BJ (cell line): ENCODE results near the gene PIWIL1. TPM values are rescaled to one million over a fixed set of nuclear protein-coding genes. Genes with fewer than 3 reads are reported as not detected.

Experiments used
- CTCF ChIA-PET: fragments of 350-600 bp; formaldehyde crosslinking; extraction: SDS; loops from one replicate; lab custom pipeline; 2021; ENCODE audit warnings: antibody characterized with exemption, inconsistent platforms; lab: Yijun Ruan, JAX
- POLR2A ChIA-PET: fragments of 300-600 bp; sonication (Branson Sonifier 250); formaldehyde crosslinking; extraction: SDS; loops from one replicate; lab custom pipeline; 2021; ENCODE audit warnings: antibody characterized with exemption; lab: Charles Lee
- DNase-seq: peaks from one replicate; pipeline ENCODE4 v3.0.0-alpha.2; 2011; ENCODE audit warnings: low read depth
- H3K27me3 ChIP-seq: 2 replicates; pipeline ENCODE4 v1.6.0; 2011; ENCODE audit warnings: low read length; ENCODE audit not compliant: control insufficient read depth, insufficient read depth
- H3K36me3 ChIP-seq: 2 replicates; pipeline ENCODE4 v1.5.1; 2011; ENCODE audit warnings: low read length; ENCODE audit not compliant: control insufficient read depth, insufficient read depth
- H3K4me3 ChIP-seq: 2 replicates; pipeline ENCODE4 v1.5.1; 2011; ENCODE audit warnings: low read depth, mild to moderate bottlenecking, control low read depth, low read length
- polyA plus RNA-seq: library from polyadenylated mRNA; depleted of rRNA; stranded (reverse); fragments of >200 nt; gene quantifications from 2 replicates; pipeline ENCODE4 v1.2.3, GENCODE V29; 2011
- TF ChIP-seq, protein P1 (sequence below): IDR thresholded peaks from 2 replicates; pipeline ENCODE4 v1.5.1; 2011; ENCODE audit warnings: low read depth, mild to moderate bottlenecking, control low read depth, inconsistent platforms, low read length, moderate library complexity; ENCODE audit not compliant: insufficient read depth

Gene PIWIL1
- polyA plus RNA-seq, 1 experiment: not detected

DNA sequence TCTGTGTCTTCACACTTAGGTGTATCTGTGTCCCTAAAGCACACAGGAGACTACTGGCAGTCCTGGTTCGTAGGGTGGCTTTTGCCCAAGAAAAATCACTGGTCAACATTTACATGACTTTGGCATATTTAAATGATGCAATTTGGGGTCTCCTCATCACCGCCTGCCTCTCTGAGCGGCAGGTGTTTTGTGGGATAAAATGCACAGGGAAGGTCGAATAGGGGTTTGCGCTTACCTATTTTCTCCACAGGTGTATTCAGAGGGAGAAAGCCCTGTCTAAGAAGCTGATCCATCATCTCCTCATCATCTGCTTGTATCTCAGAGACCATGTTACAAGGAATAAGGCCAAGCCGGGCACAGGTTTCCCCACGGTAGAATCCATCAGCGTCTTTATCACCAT, 74.7 kb downstream of the PIWIL1 start:
- TF ChIP-seq, protein P1, sequence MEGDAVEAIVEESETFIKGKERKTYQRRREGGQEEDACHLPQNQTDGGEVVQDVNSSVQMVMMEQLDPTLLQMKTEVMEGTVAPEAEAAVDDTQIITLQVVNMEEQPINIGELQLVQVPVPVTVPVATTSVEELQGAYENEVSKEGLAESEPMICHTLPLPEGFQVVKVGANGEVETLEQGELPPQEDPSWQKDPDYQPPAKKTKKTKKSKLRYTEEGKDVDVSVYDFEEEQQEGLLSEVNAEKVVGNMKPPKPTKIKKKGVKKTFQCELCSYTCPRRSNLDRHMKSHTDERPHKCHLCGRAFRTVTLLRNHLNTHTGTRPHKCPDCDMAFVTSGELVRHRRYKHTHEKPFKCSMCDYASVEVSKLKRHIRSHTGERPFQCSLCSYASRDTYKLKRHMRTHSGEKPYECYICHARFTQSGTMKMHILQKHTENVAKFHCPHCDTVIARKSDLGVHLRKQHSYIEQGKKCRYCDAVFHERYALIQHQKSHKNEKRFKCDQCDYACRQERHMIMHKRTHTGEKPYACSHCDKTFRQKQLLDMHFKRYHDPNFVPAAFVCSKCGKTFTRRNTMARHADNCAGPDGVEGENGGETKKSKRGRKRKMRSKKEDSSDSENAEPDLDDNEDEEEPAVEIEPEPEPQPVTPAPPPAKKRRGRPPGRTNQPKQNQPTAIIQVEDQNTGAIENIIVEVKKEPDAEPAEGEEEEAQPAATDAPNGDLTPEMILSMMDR: no peak
- CTCF ChIA-PET: no interaction called here
- H3K36me3 ChIP-seq: no peaks in the 10 kb centered on the region
- POLR2A ChIA-PET: no interaction called here
- H3K4me3 ChIP-seq: no peak overlapping the region
- DNase-seq: no peak
- no peaks in the 10 kb centered on the region for H3K27me3 ChIP-seq

DNA sequence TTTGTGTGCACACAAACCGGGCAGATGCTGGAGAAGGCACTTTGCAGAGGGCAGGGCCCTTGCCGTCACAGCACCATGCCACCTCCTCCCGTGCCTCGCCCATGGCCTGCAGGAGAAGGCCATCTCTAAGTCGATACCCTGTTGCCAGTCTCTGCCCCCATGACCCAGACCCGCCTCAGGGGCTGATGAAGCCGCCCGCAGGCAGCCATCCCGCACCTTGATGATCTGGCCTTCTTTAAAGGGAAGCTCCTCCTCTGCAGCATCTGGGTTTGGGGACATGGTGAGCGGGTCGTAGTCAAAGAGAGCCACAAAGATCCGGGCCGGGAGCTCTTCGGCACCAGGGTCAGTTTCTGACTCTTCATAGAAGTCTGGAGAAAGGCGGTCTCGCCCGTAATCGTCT, 76.2 kb downstream of the PIWIL1 start:
- CTCF ChIA-PET: no interaction called here

DNA sequence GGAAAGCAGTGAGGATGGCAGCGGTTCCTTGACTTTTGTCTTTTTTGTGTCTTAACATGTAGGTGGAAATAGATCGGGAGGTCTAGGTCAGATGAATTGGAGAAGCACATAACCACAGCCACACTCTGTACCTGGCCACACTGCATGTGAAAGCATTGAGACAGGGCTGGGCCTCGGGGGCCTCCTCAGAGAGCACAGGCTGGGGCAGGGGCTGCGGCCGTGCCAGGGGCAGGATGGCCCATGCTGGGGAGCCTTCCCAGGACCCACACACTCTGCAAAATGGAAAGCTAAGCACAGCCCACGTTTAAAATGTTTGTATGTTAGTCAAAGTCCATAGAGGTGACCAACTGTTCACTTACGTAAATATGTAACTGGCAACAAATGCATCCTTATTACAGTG, 76.7 kb downstream of the PIWIL1 start:
- ChIA-PET POLR2A (no interaction called here), CTCF (no interaction called here)
- no peak for DNase-seq
- Histone ChIP-seq H3K27me3 (no peaks in the 10 kb centered on the region), H3K4me3 (no peak overlapping the region), H3K36me3 (no peaks in the 10 kb centered on the region)
- TF ChIP-seq, protein P1: no peak

More for the DNA sequence above, 76.2 kb downstream of the PIWIL1 start:
- TF ChIP-seq, protein P1: no peak
- Histone ChIP-seq H3K4me3 (no peak overlapping the region), H3K27me3 (no peaks in the 10 kb centered on the region), H3K36me3 (no peaks in the 10 kb centered on the region)
- DNase-seq: no peak
- POLR2A ChIA-PET: no interaction called here

DNA sequence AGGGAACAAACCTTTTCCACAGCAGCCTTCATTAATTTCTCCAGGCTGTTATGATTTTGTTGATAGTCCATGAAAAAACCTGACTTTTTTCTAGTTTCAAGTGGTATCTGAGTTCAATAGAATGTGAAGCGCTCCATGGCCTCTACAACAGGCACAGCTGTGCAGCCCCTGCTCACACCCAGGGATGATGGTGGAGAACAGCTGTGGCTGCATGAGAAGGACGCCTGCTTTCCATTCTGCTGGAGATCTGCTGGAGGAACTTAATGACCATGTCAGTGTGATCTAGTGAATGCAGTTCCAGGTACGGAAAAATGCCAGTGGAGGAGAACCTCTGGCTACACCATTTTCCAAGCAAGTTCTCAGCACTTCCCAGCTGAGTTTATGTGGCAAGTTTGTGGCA, 80.6 kb downstream of the PIWIL1 start:
- TF ChIP-seq, protein P1: no peak

DNA sequence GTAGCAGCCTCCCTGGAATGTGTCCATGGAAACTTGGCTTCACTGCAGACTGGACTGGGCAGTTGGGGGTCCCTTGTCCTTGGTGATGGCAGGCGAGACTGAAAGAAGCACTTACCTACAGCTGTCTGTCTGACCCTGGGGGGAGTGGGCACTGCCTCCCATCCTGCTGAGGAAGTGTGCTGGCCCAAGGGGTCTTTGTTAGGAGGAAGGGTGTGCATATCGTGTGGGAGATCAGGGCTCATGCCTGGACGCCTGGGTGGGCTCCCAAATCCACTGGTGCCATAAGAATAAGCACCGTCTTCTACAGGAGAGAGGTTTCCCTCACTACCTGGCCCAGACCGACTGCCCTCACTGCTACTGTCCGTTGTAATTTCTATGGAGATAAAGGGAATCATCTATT, 81.4 kb downstream of the PIWIL1 start:
- CTCF ChIA-PET: no interaction called here

More for the DNA sequence above, 80.6 kb downstream of the PIWIL1 start:
- ChIA-PET CTCF (no interaction called here), POLR2A (no interaction called here)
- no peaks in the 10 kb centered on the region for H3K27me3 ChIP-seq
- DNase-seq: no peak
- no peaks in the 10 kb centered on the region for H3K36me3 ChIP-seq
- H3K4me3 ChIP-seq: no peak overlapping the region

More for the DNA sequence above, 81.4 kb downstream of the PIWIL1 start:
- TF ChIP-seq, protein P1: no peak
- no peaks in the 10 kb centered on the region for H3K27me3 ChIP-seq
- POLR2A ChIA-PET: no interaction called here
- no peak for DNase-seq
- no peak overlapping the region for H3K4me3 ChIP-seq
- H3K36me3 ChIP-seq: no peaks in the 10 kb centered on the region
